Vagina (tissue), 2 donors: ENCODE measurements around the gene PLCL1.

Experiments
- POLR2A ChIP-seq, 2 donors: fragments of 450-650 bp; IDR thresholded peaks; one replicate each; pipeline ENCODE4 v1.6.1; 2017; ENCODE audit warnings: antibody characterized with exemption in 2 of 2, mild to moderate bottlenecking in 2 of 2, moderate library complexity in 2 of 2
- POLR2AphosphoS5 ChIP-seq, 2 donors: sonication (generic); formaldehyde crosslinking; IDR thresholded peaks; one replicate each; pipeline ENCODE4 v1.9.0; 2017; ENCODE audit warnings: antibody characterized with exemption in 2 of 2, mild to moderate bottlenecking in 2 of 2, low read depth in 1 of 2; ENCODE audit not compliant: insufficient read depth in 1 of 2
- TF ChIP-seq, protein P1 (sequence below), 3 experiments: fragments of 450-650 bp in 2 of 3; fragments of 200-600 bp in 1 of 3; sonication (generic) in 1 of 3; IDR thresholded peaks; one replicate each; pipeline ENCODE4 v1.5.1; 2017 to 2019; ENCODE audit warnings: antibody characterized with exemption in 3 of 3, mild to moderate bottlenecking in 2 of 3, moderate library complexity in 2 of 3

GRCh38 chr2:197932374-197932773, 128.0 kb downstream of the PLCL1 start:
- TF ChIP-seq, protein P1, sequence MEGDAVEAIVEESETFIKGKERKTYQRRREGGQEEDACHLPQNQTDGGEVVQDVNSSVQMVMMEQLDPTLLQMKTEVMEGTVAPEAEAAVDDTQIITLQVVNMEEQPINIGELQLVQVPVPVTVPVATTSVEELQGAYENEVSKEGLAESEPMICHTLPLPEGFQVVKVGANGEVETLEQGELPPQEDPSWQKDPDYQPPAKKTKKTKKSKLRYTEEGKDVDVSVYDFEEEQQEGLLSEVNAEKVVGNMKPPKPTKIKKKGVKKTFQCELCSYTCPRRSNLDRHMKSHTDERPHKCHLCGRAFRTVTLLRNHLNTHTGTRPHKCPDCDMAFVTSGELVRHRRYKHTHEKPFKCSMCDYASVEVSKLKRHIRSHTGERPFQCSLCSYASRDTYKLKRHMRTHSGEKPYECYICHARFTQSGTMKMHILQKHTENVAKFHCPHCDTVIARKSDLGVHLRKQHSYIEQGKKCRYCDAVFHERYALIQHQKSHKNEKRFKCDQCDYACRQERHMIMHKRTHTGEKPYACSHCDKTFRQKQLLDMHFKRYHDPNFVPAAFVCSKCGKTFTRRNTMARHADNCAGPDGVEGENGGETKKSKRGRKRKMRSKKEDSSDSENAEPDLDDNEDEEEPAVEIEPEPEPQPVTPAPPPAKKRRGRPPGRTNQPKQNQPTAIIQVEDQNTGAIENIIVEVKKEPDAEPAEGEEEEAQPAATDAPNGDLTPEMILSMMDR (IDR thresholded peaks at IDR 0.05) = no peak
- TF ChIP-seq POLR2A (IDR thresholded peaks at IDR 0.05) (no peak), POLR2AphosphoS5 (IDR thresholded peaks at IDR 0.05; ENCODE audit: insufficient read depth in 1 of 2, low read depth in 1 of 2) (no peak)
